Right forelimb (tissue), 1 donor: Measurements from ENCODE around the gene CHN2.

ENCODE experiments used
- DNase-seq: peaks from one replicate; pipeline ENCODE4 v3.0.0-alpha.2; 2018

CHN2 gene

DNA sequence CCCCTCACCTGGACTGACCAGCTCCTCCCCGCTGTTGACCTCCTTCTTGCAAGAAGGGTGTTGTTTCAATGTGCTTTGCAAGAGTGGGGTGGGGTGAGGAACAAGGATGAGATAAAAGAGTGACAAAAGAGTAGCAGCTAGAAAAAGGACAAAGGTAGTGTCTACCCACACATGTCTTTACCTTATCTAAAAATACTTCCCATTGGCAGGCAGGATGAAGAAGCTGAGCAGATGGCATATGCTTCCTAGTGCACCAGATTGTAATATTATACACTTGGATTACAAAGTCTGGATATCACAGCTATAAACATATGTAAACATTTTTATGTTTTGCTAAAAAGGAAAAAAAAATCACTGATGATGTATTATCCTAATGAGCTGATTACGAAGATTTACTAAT lies 34.5 kb downstream of the CHN2 start:
- no peak for DNase-seq

GRCh38 chr7:29229946-29230345 lies 35.4 kb downstream of the CHN2 start:
- DNase-seq, result no peak

DNA sequence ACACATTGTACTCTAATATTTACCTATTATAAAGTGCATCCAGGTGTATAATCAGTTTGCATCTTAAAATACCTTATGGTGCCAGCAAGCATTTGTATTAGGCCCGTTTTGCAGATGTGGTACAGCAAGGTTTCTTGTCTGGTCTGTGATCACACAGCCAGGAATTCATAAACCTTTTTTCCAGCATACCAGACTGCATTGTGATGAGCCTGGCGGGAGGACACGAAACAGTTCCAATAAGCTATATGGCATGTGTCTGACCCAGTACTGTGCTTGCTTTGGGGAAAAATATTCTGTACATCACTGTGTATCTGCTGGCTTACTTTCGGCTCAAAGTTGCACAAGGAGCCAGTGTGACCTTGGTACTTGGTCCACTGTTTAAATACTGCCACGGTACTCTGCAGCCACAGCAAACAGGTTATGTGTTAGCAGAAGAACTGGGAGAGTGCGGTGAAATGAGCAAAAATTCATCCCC lies 36.3 kb downstream of the CHN2 start:
- no peak for DNase-seq

- no peak for DNase-seq
Measured at GRCh38 chr7:29231671-29232232, 37.2 kb downstream of the CHN2 start.

DNA sequence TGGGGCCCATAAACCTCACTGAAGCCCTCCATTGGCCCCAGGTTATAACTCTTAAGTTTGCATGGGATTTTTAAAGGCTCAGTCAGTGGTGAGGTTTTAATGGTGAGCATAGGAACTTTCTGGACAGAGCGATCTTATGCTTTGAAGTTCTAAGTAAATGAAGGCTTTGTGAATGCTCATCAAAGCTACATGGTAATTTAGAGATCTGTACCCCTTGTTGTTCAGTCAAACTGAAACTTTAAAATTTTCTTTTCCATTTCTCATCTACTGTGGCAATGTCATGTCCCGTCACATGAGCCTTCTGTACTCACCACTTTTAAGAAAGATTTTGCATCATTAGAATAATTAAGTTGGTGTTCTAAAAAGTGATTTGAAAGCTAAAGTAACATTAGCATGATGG lies 39.9 kb downstream of the CHN2 start:
- no peak for DNase-seq

GRCh38 chr7:29236071-29236580 lies 41.6 kb downstream of the CHN2 start:
- no peak for DNase-seq

GRCh38 chr7:29236649-29237048 lies 42.1 kb downstream of the CHN2 start:
- no peak for DNase-seq

GRCh38 chr7:29237489-29237888 lies 42.9 kb downstream of the CHN2 start:
- DNase-seq, result no peak

- no peak for DNase-seq
Measured at GRCh38 chr7:29239638-29240037, 45.1 kb downstream of the CHN2 start.

GRCh38 chr7:29242265-29242664 lies 47.7 kb downstream of the CHN2 start:
- no peak for DNase-seq

- no peak for DNase-seq
Measured at GRCh38 chr7:29243910-29244655, 49.5 kb downstream of the CHN2 start.

- DNase-seq, result no peak
Measured at GRCh38 chr7:29247224-29247962, 52.8 kb downstream of the CHN2 start.

GRCh38 chr7:29247963-29248236 lies 53.3 kb downstream of the CHN2 start:
- no peak for DNase-seq

DNA sequence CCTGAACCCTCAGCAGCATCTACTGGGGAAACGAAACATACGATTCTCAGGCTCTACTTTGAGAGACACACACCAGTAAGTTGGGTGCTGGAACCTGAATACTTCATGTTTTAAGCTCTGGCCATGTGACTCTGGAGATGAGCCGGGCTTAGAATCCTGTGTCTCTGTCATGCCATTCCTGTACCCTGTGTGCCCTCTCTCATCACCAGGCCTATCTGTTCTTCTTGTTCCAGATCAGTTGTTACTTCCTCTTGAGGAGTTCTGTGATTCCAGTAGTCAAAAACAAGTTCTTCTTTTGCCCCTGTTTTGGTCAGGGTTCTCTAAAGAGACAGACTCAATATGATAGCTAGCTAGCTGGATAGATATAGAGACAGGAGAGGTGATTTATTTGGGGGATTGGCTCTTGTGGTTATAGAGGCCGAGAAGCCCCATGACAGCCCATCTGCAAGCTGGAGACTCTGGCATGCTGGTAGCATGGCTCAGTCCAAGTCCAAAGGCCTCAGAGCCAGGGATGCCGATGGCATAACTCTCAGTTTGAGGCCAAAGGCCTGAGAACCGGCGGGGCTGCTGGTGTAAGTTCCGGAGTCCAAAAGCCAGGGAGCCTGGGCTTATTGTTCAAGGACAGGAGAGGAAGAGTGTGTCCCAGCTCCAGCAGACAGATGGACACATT lies 54.3 kb downstream of the CHN2 start:
- DNase-seq, result no peak

- no peak for DNase-seq
Measured at GRCh38 chr7:29249383-29249750, 54.8 kb downstream of the CHN2 start.

DNA sequence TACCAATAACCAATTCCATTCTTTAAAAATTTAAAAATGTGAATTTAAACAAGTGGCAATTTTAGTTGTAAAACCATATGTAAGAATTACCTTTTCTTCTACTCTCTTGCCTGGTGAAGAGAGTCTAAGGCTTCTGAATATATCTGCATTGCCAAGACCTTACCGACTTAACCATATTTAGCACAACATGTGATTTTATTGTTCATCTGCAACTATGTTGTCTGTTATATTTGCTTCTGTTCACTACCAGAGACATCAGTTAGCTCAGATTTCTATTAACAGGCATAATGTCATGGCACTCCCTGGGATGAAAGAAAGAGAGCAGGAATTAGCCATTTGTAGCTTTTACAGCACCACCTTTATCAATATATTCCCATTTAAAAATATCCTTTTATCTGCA lies 55.3 kb downstream of the CHN2 start:
- no peak for DNase-seq

GRCh38 chr7:29253225-29253624 lies 58.6 kb downstream of the CHN2 start:
- DNase-seq, result no peak

GRCh38 chr7:29254591-29254990 lies 60.0 kb downstream of the CHN2 start:
- no peak for DNase-seq

GRCh38 chr7:29255199-29255878 lies 60.8 kb downstream of the CHN2 start:
- no peak for DNase-seq

GRCh38 chr7:29255906-29256692 lies 61.5 kb downstream of the CHN2 start:
- DNase-seq, result no peak

- DNase-seq, result no peak
Measured at GRCh38 chr7:29256693-29257002, 62.1 kb downstream of the CHN2 start.

GRCh38 chr7:29258951-29259350 lies 64.4 kb downstream of the CHN2 start:
- no peak for DNase-seq
